GM19238 (cell line): Measurements from ENCODE around the gene TLL2.

Experiments used
- DNase-seq: peaks from one replicate; pipeline ENCODE4 v3.0.0; 2011; ENCODE audit warnings: low spot score; ENCODE audit not compliant: insufficient read length

Gene TLL2

GRCh38 chr10:96421995-96422394 is 91.7 kb downstream of the TLL2 start:
- DNase-seq, result no peak

- DNase-seq, result no peak
These were observed 93.3 kb downstream of the TLL2 start for GRCh38 chr10:96420228-96421009.

- DNase-seq, result no peak
These were observed 94.4 kb downstream of the TLL2 start for GRCh38 chr10:96419351-96419750.

- no peak for DNase-seq
These were observed 95.1 kb downstream of the TLL2 start for GRCh38 chr10:96418582-96418981.

- no peak for DNase-seq
These were observed 96.3 kb downstream of the TLL2 start for GRCh38 chr10:96417441-96417840.

GRCh38 chr10:96416643-96417042 is 97.1 kb downstream of the TLL2 start:
- DNase-seq, result no peak

- DNase-seq, result no peak
These were observed 97.7 kb downstream of the TLL2 start for GRCh38 chr10:96415891-96416554.

GRCh38 chr10:96415150-96415890 is 98.4 kb downstream of the TLL2 start:
- DNase-seq, result no peak

- DNase-seq, result no peak
These were observed 99.4 kb downstream of the TLL2 start for GRCh38 chr10:96414303-96414702.

GRCh38 chr10:96413151-96413787 is 100.5 kb downstream of the TLL2 start:
- no peak for DNase-seq

- DNase-seq, result no peak
These were observed 101.9 kb downstream of the TLL2 start for GRCh38 chr10:96411716-96412320.

GRCh38 chr10:96410296-96410695 is 103.4 kb downstream of the TLL2 start:
- no peak for DNase-seq

GRCh38 chr10:96408201-96408600 is 105.5 kb downstream of the TLL2 start:
- DNase-seq, result no peak

GRCh38 chr10:96407560-96408069 is 106.1 kb downstream of the TLL2 start:
- no peak for DNase-seq

- DNase-seq, result no peak
These were observed 107.6 kb downstream of the TLL2 start for GRCh38 chr10:96406091-96406490.

GRCh38 chr10:96402417-96403305 is 111.1 kb downstream of the TLL2 start:
- DNase-seq, result no peak

GRCh38 chr10:96401036-96401435 is 112.7 kb downstream of the TLL2 start:
- no peak for DNase-seq

GRCh38 chr10:96400465-96400864 is 113.3 kb downstream of the TLL2 start:
- no peak for DNase-seq

- no peak for DNase-seq
These were observed 115.8 kb downstream of the TLL2 start for GRCh38 chr10:96397902-96398301.
